Omental fat pad (tissue), 4 donors: ENCODE data around the gene LHPP. TPM values are rescaled to one million over a fixed set of nuclear protein-coding genes. Genes with fewer than 3 reads are reported as not detected.

ENCODE experiments used
- ATAC-seq: fragments of 150-250 bp; one replicate; pipeline ENCODE4 v1.9.1; 2016; ENCODE audit warnings: mild to moderate bottlenecking, moderate library complexity; ENCODE audit not compliant: low FRiP score
- DNase-seq: peaks from one replicate; pipeline ENCODE4 v3.0.0-alpha.2; 2019; ENCODE audit warnings: low spot score
- total RNA-seq, 4 donors: library from RNA; depleted of rRNA; stranded (reverse); fragments of >200 nt; gene quantifications; one replicate each; pipeline ENCODE4 v1.1.0, GENCODE V29; 2016
- TF ChIP-seq, protein P1 (sequence below), 3 donors: fragments of 450-650 bp; IDR thresholded peaks; one replicate each; pipeline ENCODE4 v1.5.1; 2016 to 2017; ENCODE audit warnings: antibody characterized with exemption in 3 of 3, mild to moderate bottlenecking in 3 of 3, moderate library complexity in 2 of 3

LHPP gene
- total RNA-seq, 4 donors from 2014 or later: 10.1 to 16.2 (median 13.7) TPM

- no peak for DNase-seq
- no peak for ATAC-seq
- TF ChIP-seq, protein P1, sequence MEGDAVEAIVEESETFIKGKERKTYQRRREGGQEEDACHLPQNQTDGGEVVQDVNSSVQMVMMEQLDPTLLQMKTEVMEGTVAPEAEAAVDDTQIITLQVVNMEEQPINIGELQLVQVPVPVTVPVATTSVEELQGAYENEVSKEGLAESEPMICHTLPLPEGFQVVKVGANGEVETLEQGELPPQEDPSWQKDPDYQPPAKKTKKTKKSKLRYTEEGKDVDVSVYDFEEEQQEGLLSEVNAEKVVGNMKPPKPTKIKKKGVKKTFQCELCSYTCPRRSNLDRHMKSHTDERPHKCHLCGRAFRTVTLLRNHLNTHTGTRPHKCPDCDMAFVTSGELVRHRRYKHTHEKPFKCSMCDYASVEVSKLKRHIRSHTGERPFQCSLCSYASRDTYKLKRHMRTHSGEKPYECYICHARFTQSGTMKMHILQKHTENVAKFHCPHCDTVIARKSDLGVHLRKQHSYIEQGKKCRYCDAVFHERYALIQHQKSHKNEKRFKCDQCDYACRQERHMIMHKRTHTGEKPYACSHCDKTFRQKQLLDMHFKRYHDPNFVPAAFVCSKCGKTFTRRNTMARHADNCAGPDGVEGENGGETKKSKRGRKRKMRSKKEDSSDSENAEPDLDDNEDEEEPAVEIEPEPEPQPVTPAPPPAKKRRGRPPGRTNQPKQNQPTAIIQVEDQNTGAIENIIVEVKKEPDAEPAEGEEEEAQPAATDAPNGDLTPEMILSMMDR (IDR thresholded peaks at IDR 0.05): no peak
Observed at GRCh38 chr10:124557167-124557566, 95.5 kb downstream of the LHPP start.

DNA sequence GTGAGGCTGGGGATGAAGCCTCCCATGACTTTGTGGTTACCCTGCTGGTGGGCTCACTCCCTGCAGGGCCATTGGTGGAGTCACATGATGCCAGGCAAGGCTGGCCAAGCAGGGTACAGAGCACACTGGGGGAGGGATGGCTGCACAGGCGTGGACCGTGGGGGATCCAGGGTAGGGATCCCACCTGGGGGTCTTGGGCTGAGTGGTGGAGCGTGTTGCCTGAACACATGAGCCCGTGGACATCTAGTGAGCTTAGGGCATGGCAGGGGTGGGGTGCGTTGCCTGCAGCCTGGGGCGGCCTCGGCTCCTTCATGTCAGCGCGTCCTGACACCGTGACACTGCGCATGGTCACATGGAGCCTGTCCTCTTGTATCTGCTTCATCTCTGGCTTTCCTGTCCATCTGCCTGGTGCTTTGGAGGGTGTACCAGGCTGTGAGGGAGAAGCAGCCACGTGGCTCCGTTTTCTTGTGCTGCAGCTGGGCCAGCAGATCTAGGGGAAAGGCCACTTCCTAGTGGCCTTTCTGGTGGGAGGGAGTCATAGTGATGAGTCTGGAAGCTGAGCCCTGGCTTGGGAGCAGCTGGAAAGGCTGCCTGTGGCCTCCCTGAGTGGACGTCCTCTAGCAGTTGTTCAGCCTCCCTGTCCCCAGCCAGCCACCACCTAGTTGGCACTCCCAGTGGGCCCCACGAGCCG is 96.2 kb downstream of the LHPP start:
- DNase-seq: no peak
- no peak for ATAC-seq
- TF ChIP-seq, protein P1 (IDR thresholded peaks at IDR 0.05): no peak

DNA sequence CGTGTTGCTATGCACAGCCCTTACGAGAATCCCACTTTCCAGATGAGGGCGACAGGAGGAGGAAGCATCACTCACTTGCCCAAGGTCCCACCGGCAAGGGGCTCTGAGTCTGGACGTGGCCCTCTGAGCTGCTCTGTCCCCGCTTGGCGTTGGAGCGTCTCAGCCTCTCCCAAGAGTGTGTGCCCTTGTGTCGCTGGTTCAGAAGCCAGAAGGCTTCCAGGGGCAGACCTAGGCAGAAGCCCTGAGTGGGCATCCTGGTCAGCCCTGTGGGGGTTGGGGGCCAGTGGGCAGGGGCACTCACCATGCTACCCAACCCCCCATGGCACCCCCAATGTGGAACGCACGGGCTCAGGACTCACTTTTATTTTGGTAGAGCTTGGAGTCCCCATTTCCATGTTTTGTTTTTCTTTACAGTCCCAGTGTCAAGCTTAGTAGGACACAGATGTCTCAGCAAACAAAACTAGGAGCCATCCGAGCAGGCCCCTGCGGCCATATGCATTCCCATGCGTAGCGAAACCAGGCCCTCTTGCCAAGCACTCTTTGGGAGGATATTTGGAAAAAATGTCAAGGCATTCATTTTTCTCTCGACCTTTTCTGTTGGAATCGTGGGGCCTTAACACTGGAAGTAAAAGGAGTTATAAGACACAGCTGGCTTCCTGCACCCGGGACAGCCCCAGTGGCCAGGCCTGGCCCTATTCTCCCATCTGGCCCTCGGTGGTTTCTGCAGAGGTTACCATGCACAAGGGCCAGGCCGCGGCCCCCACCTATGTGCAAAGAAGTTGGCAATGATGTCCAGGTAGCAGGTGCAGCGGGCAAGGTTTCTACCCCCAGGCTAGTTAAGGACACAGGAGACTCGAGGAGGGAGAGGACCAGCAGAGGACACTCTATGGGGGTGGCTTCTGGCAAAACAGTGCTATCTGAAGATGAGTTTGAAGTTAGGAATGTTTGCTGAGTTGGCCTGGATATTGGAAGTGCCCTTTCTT is 97.0 kb downstream of the LHPP start:
- TF ChIP-seq, protein P1 (IDR thresholded peaks at IDR 0.05): no peak
- DNase-seq (no peak), ATAC-seq (no peak)

DNA sequence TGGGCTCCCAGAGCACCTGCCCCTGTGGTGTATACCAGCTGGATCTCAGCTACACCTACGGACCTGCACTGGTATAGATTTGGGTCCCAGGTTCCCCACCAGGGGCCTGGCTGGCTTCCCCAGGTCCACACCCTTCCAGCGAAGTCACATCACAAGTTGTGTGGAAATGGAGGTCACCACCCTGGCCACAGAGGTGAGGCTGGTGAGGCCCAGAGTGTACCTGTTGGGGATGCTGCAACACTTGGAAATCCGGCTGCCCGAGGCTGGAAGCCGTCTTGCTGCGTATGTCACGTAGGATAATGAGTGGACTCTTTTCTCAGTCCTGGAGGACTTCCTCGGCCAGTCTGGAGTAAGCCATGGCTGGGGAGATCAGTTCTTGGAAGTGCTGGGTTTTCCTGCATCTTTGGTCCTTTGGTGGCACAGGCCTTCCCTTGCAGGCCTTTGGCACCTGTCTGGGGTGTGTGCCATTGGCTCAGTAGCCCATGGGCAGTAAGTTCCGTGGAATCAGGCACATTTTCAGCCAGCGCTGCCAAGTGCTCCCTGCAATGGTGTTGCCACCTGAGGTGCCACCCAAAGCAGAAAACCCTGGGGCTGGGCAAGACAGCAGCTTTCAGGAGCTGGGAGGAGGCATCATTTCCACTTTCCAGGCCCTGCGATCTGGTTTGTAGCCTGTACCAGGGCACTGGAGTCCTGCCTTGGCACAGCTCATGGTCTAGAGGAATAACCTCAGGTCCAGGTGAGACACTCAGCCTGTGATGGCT is 97.9 kb downstream of the LHPP start:
- no peak for DNase-seq
- ATAC-seq: no peak
- TF ChIP-seq, protein P1 (IDR thresholded peaks at IDR 0.05): no peak

DNA sequence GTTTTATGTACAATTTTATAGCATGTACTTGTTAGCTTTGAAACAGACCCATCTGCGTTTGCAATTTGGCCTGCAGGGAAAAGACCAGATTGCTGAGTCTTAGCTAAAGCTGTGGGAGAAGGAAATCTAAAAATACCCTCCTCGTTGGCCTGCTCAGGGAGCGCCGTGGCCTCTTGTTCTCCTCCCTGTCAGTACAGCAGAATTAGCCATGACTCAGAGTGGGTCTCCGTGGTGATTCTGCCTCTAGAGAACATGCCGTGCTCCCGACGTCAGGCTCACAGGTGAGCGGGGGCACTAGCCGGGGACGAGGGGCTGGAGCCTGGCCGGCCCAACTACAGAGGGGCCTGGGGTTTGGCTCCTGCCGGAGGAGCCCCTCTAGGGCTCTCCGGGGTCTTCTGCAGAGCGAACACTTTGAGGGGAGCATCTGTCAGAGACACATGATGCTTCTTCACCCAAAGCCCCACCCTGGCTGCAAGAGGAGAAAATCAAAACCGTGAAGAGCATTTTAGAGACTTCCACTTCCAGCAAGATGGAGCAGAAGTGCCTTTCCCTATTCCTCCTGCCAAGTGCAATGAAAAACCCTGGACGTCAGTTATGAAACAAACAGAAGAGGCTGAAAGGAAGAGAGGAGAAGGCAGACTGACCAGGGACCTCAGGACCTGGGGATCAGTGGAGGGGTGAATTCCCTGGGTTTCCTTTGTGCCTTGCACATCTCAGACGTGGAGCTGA is 98.9 kb downstream of the LHPP start:
- TF ChIP-seq, protein P1 (IDR thresholded peaks at IDR 0.05): no peak
- DNase-seq (no peak), ATAC-seq (no peak)

GRCh38 chr10:124561206-124561605 is 99.6 kb downstream of the LHPP start:
- ATAC-seq: no peak
- TF ChIP-seq, protein P1 (IDR thresholded peaks at IDR 0.05): no peak
- DNase-seq: no peak
